Cardiac fibroblast (primary cell): ENCODE results near the gene HOXD8.

Source experiments
- DNase-seq, 2 donors: peaks; one replicate each; pipeline versions ENCODE4 v3.0.0 to v3.0.0-alpha.2; 2010; ENCODE audit warnings: low read depth in 2 of 2
- H3K4me3 ChIP-seq, 2 donors: replicated peaks in 1 of 2; 1 replicate in 1 of 2; 2 replicates in 1 of 2; pipeline ENCODE4 v1.5.1; 2011; ENCODE audit warnings: low read depth in 2 of 2, low read length in 2 of 2, mild to moderate bottlenecking in 2 of 2, moderate library complexity in 1 of 2
- TF ChIP-seq, protein P1 (sequence below): IDR thresholded peaks from one replicate; pipeline ENCODE4 v1.5.1; 2011; ENCODE audit warnings: low read depth, mild to moderate bottlenecking, low read length, inconsistent platforms

HOXD8 gene

DNA sequence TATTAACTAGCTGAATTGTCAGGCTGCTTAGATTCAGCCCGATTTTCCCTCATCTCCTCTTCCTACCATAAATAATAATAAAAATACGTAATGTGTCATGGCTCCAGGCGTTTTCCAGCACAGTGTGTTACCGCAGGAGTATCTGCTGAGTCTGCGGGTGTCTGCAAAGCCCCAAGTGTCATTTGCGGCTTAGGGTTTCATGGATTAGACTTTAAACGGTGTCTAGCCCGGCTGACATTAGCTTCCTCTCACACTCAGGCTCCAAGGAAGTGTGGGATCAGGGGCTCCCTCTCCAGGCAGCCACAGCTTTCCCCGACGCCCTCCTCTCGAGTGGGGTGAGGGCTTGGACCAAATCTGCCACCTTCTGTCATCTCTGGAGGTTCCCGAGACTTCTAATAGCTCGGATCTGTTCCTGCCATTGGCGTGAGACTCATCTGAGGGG is 44.9 kb downstream of the HOXD8 start:
- no peak for DNase-seq
- TF ChIP-seq, protein P1, sequence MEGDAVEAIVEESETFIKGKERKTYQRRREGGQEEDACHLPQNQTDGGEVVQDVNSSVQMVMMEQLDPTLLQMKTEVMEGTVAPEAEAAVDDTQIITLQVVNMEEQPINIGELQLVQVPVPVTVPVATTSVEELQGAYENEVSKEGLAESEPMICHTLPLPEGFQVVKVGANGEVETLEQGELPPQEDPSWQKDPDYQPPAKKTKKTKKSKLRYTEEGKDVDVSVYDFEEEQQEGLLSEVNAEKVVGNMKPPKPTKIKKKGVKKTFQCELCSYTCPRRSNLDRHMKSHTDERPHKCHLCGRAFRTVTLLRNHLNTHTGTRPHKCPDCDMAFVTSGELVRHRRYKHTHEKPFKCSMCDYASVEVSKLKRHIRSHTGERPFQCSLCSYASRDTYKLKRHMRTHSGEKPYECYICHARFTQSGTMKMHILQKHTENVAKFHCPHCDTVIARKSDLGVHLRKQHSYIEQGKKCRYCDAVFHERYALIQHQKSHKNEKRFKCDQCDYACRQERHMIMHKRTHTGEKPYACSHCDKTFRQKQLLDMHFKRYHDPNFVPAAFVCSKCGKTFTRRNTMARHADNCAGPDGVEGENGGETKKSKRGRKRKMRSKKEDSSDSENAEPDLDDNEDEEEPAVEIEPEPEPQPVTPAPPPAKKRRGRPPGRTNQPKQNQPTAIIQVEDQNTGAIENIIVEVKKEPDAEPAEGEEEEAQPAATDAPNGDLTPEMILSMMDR: no peak
- H3K4me3 ChIP-seq: no peak overlapping the region

DNA sequence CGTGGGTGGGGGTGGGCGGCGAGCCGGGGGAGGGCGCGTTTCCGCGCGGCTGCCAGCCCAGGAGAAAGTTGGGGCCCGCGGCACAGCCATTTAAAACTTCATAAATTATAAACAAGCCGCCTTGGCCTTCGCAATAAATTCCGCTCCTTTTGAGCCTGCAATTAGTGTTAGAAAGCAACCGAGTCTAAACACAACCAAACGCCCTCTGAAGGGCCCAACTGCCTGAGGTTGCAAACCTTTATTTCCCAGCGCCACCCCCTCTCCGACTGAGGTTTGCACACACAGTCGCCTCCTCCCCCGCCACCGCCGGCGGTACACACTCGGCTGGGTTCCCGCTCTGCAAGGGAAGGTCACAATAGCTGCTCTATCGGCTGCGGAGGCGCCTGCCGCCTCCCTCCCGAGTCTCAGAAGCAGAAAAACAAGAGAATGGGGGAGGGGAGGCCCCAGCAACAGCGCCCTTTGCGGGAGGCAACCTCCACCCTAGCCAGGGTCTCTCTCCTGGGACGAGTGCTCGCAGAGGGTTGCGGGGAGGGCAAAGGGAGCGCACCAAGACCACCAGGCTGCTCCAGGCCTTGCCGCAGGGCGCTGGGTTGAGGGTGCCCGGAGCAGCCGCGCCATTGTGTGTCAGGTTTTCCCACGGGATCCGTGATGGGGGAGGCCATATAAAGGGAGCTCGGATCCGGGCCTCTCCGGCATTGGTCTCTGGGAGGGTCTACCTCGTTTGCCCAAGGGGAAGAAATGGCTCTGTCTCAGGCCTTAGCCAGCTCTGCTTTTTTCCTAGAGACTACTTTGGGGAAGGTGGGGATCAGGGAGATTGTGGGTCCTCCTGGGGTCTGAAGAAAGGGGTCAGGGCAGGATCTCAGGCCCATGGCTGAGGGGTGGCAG is 45.6 kb downstream of the HOXD8 start:
- DNase-seq: no peak
- TF ChIP-seq, protein P1: no peak
- H3K4me3 ChIP-seq: no peak overlapping the region

DNA sequence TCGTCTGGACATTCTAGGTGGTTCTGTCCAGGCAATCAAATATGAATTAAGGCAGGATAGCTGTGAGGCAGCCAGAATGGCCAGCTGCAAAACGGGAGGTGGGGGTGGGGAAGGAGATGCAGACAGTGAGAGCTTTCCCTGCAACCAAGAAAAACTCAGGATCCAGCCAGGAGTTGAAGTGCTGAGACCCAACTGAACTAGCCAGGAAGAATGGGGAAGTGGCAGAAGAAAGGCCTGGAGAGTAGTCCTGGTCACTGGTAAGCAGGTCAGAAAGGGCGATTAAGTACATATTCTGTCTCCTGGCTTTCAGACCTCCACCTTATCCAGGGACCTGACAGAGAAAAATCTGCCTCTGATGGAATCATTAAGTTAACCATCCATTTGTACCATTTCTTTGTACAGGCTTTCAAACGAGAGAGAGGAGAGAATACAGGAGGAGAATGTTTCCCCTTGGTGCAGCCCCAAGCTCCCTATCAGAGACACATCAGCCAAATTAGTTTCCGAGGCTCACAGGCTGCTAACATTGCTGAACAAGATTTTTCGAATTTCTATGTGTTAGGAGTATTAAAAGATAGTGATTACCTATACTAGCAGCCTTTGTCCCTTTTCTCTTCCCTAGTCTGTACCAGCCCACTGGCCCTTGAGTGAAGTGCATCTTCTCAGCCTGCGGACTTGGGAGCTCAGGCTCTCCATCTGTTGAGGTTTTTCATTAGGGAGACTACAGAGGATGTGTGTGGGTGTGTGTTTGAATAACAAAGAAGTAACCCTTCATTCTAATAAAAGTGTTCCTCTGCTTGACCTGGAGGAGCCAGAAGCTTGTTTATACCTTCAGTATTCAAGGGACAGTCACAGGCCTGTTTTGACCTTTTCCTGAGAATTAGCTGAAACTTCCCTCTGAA is 46.5 kb downstream of the HOXD8 start:
- no peak for DNase-seq
- no peak overlapping the region for H3K4me3 ChIP-seq
- TF ChIP-seq, protein P1: no peak

DNA sequence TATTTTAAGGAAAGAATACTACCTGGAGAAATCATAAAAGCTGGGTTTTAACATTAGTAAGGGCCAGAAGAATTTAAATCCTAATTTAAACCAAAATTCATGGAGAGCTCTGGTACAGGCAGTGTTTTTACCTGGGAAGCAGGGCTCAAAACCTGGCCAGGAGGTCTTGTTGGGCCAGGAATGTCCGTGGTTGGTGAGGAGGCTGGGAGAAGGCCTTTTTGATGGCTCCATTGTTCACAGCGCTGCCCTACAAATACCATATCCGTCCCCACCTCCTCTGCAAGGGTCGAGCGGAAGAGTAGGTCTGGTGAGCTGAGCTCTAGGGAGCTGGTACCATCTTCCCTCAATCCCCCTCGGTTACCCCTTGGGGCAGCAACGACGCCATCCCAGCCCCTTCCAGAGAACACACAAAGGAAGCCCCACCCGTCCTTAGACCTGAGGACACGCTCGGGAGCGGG is 48.1 kb downstream of the HOXD8 start:
- H3K4me3 ChIP-seq: no peak overlapping the region
- TF ChIP-seq, protein P1: no peak
- no peak for DNase-seq

DNA sequence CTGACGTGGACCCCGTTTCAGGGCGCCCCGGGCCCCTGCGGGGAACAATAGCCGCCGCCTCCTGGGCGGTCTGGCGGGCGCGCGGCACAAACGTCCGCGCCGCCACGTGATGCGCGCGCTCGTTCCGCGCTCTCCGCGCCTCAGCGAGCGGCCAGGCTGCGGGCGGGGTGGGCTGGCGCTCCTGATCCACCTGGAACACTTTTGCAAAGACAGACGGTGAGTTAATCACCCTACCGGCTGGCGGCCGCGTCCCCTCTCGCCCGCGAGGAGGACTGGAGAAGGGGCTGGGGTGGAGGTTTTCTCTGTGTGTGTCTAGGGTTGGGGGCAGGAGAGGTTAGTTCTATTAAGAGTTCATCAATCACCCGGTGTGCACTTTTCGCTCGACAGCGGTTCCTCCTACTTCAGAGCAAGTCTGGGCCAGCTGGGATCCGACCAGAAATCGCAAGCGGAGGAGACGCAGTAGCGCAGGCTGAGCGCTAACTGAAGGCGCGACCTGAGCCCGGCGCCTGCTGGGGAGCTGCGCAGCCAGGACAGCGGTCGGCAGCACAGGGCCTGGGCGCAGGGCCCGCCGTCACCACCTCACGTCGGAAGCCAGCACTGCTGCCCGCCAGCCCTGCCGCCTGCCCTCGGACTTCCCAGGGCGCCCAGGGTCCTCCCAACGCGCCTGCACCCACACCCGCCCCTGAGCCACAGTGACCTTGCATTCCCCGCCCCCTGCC is 48.7 kb downstream of the HOXD8 start:
- DNase-seq: no peak
- H3K4me3 ChIP-seq: no peak overlapping the region
- TF ChIP-seq, protein P1: no peak

DNA sequence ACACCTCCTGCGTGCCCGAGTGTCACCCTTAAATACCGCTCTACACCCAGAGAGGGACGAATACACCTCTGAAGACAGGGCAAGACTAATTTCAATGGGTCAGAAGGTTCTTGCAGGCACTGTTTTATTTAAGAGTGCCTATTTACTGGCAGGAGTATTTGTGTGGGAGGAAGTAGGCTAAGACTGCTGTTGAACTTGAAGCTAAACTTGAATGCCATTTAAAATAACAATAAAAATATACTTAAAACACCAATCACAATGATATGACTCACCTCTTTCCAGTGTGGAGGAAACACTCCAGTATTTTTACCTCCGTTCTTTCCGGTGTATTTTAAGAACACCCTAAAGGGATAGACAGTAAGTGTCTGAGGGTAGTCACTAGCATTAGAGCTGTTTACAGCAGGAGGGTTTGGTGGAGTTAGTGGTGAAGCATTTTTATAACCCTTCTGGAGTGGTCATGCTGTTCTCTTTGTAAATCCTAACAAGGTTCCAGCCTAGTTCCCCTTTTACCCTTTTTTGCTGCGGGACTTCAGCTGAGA is 49.3 kb downstream of the HOXD8 start:
- DNase-seq: no peak
- no peak overlapping the region for H3K4me3 ChIP-seq
- TF ChIP-seq, protein P1: no peak
